ELR (cell line): ENCODE measurements around the gene EMSY.
"Not testable (repeated sequence)": the region's sequence is repeated elsewhere in the genome, so short reads cannot be mapped to it uniquely, and the experiment has no call there.

Experiments
- DNase-seq: peaks from one replicate; pipeline ENCODE4 v3.0.0-alpha.2; 2015; ENCODE audit warnings: low read depth

The EMSY gene

DNA sequence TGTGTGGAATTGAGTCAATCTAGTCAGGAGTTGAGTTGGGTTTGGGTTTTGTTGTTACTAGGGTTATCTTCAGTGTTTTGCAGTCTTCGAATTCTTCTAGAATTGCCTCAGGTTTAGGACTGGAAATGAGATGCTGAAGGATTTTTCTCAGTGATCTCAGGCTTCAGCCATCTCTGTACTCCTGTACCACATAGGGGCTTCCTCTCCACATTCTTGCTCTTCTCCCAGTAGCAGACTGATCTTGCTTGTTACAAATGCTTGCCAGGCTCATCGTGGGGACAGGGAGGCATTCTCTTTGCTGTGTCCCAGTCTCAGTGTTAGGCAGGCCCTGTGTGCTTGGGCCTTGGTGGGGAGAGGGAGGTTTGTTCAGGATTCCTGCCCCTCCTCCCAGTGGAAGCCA lies 129.6 kb downstream of the EMSY start:
- DNase-seq = no peak

DNA sequence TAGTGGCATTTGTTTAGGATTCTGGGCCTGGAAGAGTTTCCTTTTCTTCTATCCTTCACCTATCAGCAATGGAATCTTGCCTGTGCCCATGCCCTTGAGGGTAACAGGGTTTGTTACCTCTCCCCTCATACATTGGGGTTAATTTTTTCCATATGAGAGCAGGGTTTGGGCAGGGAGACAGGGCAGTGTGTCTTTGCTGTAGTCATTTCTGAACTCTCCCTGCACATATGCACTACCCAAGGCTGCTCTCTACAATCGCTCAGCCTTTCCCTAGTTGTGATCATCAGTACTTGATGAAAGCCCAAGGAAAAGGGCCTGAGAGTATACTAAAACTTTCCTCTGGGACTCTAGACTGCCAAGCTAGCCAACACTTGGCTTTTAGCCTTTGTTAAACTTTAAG lies 130.1 kb downstream of the EMSY start:
- DNase-seq = no peak

DNA sequence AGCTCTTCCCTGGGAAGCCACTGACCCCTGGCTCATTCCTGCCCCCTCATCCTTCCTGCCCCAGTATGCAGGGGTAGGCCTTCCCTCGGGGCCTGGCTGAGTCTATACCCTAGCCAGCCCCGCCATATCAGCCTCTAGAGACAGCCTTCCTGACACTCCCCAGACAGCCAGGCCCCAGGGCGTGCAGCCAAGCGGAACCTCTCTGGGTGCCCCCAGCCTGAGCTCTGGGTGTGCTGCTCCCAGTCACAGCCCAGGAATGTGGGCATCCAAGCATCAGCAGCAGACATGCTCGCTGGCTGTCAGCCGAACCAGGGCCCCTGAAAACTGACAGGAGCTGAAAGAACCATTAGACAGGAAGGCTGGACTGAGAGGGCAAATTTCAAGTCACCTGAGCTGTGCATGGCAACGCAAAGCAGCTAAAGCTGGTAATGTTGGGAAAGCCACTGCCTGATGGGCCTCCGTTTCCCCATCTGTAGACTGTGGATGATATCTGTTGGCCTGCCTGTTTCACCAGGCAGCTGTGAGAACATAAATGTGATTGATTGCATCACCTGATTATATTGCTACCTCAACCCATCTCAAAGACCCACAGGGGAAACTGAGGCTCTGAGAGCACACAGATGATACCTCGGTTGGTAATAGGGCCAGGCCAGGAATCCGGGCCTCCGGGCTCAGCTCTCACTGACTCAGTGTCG lies 132.6 kb downstream of the EMSY start:
- peak; percentile 89 for DNase-seq

DNA sequence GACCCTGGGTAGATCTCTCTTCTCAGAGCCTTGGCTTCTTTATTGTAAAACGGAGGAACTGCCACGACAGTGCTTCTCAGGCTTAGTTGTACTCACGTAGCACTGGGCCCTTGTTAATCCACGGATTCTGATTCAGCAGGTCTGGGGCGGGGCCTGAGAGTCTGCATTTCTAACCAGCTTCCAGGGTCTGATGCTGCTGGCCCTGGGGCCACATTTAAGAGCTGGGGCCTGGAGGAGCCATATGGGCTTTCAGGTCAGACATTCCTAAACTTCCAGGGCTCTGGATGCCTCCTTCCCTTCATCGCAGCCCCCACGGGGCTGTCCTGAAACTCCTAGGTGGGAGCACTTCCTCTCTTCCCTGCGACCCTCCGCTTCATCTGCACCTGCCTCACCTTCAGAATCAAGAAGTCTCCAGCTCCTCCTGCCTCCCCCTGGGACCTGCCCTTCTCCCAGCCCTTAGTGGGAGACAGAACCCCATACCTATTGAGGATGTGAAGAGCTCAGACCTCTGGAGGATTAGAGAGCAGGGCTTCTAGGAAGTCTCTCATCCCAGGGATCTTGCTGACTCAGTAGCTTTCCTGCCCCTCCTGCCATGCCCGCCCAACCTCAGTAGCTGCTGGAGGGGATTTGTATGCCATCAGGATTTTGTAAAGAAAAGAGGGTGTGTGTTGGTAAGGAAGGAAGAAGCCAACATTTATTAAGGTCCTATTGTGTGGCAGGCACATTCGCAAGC lies 133.3 kb downstream of the EMSY start:
- no peak for DNase-seq

DNA sequence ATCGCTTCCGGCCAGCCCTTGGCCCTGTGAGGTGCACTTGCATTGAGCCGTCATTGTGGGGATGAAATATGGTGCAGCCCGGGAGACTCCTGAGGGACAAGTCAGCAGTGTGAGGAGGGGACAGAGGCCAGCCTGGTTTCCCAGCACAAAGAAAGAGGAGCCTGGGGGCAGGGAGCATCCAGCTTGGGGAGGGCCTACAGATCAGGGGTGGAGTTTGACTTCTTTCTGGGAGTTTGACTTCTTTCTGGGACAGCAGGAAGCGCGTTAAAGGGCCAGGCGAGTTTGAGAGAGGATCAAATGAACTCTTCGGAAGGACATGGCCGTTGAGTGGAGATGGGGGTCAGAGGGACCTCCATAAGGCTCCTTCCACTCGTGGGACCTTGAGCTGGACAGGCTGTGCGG lies 133.8 kb downstream of the EMSY start:
- DNase-seq = no peak

DNA sequence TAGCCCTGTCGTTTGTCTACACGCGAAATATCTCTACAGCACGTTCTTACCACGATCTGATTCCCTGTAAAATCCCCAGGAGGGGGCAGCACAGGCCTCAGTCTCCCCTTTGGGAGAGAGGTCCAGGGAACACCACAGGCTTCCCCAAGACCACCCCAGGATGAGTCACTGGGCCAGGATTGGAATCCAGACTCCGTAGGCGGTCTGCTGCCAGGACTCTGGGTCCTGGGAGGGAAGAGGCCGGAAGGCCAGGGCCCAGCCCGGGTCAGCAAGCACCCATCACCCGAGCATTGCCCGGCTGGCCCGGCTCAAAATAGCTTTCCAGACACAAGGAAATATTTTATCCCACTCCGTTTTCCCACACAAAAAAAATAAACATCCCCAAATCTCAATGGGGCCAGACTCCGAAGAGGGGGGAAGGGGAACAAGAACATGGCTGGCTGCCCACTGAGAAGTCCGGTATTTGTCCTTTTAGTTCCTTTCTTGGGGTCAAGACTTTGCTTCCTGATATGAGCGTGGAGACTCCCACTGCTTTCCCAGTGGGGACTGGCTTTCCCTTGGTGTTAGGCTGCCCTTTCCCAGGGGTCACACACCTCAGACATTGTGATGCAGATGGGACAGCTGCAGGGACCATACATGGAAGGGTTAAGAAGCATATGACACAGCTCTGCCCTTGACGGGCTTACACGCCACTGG lies 134.4 kb downstream of the EMSY start:
- DNase-seq = no peak

DNA sequence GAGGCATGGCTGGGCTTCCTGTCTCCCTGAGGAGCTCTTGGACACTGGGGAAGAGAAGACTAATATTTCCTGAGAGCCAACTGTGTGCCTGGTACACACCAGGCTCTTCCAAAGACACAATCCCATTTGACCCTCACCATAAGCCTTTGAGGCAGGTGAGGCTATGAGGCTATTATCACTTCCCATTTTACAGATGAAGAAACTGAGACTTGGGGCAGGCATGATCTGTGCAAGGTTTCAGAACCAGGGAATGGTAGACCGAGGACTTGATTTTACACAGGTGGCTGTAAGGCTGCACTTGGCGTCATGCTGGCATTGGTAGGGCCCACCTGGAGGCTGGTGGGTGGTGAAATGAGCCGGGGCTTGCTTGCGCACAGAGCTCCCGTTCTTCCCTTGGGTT lies 134.9 kb downstream of the EMSY start:
- no peak for DNase-seq

DNA sequence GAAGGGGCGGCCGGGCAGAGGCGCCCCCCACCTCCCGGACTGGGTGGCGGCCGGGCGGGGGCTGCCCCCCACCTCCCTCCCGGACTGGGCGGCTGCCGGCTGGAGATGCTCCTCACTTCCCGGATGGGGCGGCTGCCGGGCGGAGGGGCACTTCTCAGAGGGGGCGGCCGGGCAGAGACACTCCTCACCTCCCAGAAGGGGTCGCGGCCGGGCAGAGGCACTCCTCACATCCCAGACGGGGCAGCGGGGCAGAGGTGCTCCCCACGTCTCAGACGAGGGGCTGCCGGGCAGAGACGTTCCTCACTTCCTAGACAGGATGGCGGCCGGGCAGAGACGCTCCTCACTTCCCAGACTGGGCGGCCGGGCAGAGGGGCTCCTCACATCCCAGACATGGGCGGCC lies 137.7 kb downstream of the EMSY start:
- not testable (repeated sequence) for DNase-seq

DNA sequence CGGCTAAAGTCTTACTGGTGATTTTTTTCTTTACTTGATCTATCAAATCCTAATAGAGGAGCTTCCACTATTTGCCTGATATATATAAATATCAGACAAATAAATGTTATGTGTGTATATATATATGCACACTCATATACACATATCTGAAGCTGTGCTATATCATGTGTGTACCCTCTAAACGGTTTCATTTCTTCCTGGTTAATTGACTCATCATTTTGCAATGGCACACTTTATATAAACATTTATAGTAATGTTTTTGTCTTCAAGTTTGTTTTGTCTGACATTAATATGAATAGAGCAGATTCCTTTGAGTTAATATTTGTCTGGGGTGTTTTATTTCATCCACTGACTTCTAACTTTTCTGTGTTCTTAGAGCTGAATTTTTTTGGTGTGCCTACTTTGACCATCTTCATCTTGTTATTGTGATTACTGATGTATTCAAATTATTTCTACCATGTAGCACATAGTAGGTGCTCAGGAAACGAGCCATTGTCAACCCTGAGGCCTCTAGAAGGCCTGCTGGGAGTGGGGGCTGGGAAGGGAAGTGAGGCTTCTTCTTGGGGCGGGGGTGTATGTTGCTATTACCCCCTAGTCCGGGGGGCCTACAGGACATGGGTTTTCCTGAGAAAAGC lies 143.1 kb downstream of the EMSY start:
- DNase-seq = peak; percentile 54

DNA sequence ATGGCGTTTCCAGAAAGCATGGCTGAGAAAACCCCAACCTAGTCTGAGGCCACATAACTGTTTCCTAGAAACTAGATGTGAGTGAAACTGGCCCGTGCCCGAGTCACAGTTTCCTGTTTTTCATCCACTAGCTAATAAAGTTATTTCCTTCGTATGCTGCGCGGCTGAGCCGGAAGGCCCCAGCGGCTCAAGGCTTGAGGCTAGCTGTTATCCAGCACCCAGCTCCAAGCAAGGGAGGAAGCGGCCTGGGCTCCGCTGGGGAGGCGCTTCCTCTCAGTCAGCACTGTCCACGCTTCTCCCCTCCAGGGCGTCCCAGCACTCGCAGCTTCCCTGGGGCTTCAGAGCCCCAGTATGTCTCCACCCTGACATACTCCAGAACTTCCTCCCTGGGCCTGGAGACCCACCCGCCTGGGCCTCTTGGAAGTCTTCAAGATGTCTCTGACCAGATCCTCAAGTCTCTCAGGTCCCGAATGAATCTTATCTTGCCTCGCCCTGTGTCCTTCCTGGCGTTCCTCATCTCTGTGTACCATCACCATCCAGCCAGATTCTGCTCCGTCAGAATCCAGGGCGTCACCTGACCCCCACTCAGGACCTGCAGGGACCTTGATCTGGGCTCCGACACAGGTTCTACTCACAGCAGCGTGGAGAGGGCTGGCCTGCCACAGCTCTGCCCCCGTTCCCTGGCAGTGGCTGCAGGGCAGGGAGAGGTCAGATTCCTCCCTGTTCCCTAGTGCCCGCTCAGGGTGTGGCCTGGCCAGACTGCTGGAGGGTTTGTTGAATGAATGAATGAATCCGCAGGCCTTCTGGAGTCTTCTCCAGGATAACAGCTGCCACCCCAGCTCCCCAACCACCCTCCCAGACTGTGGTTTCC lies 143.9 kb downstream of the EMSY start:
- DNase-seq = no peak

DNA sequence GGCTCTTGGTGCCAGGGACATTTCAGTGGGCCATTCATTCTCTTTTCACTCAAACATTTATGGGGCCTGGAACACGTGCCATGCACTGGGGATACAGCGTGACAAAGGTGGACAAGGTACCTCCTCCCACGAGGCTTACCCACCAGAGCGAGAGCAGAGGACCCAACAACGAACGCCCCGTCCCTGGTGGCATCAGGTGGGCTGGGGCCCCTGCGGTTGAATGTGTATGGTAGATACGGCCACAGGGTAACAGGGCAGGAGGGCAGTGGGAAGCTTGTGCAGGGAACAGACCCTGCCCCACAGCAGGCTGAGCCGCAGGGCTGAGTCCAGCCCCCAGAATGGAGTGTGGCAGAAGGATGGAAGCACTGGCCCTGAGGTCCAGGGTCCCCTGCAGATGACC lies 144.7 kb downstream of the EMSY start:
- no peak for DNase-seq

DNA sequence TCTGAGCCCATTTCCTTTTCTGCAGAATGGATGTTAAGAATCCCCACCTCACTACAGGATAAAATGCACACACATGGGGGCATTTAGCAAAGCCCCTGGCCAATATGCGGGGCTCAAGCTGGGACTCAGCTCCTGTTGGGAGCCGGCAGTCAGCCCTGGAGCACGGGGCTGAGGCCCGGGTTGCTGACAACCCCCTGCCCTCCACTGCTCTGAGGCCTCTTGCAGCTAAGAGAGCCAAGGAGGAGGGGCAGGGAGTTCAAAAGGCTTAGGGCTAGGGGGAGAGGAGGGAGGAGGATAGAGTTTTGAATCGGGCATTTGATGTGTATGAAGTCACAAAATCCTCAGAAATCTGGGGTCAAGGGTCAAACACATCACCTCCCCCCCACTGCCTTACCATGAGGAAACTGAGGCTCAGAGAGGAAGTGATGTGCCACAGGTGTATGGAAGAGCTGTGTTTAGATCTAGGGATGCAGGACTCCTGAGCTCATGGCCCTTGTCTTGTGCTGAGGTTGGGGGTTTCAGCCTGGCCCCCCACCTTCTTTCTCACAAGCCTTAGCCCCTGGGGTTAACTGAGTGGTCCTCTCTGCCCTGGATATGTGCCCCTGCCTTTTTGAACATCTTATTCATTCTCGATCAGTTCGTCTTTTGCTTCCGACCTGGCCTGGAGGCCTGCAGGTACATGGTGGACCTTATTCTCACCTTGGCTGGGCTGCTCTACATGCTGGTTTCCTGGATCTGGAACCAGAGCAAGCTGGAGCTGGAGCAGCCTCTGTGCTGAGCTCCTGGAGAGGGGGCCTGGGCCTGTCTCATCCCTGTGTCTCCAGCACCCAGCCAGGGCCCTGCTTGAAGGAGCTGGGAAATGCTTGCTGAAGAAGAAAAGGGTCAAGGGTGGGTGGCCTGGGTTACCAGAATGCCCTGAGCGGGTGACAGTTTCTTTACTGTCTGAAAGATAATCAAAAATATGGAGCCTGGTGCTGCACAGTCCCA lies 145.4 kb downstream of the EMSY start:
- DNase-seq = no peak

DNA sequence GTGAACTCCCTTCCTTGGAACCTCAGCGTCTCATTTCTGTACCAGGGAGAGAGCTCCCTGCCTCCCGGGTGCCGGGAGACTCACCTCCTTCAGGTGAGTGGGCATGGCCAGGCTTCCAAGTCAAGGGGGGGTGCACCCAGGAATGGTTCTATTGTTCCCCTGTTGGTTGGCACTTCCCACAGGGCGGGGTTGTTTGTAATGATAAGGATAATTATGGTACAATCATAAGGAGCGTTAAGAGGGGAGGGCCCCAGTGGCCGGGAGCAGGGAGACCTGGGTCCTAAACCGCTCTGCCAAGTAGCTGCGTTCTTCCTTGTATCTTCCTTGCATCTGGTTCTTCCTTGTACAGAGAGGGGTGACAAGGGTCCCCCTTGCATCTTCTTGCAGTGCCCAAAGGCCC lies 146.6 kb downstream of the EMSY start:
- DNase-seq = no peak

DNA sequence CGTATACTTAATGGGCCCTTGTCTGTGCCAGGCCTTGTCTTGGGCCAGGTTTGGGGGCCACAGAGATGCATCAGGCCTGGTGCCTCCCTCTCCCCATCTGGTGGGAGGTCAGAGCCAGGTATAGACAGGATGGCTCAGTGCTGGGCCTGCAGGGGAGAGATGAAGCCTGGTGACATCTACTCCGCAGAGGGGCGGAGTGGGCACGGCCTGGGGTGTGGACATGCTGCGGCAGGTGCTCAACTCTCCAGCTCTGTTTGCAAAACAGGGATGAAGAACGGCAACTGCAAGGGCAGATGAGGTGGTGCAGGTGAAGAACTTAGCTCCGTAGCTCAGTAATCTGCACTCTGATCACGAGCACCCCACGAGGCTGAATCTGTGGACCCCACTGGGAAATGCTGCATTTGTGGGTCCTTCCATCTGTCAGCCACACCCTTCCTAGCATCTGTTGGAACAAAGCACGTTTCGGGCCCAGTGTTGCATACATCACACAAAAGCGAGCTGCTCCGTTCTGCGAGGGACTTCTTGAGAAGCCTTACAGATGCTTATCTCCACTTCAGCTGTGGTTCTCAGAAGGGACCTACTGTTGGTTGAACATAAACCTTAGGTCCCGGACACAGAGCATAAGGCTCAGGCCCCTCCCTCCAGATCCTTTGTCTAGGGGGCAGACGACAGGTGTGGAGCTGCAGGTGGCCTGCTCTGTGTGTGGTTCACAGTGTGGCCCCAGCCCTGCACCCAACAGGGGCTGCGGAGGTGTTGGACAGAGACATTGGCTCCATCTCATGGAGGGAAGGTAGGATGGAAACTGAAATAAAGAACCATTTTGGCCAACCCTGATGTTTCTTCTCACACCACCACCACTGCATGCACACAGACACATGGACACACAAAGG lies 147.5 kb downstream of the EMSY start:
- no peak for DNase-seq

DNA sequence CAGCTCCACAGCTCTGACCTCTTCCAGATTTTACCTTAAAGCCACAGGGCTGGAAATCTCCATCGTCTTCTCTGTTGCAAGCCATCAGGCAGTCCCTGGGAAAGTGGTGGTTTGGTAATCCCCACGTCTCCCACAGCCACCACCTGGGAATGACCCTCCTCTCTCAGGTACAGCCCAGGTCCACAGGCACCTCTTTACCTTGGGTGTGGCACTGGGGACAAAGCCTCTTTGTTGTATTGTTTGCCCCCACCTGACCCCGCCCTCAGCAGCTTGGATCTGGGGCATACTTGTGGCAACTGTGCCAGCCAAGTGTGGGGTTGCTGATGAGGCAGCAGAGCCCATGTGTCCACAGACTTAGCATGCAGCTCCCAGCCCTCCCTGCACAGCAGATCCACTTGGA lies 148.1 kb downstream of the EMSY start:
- no peak for DNase-seq

DNA sequence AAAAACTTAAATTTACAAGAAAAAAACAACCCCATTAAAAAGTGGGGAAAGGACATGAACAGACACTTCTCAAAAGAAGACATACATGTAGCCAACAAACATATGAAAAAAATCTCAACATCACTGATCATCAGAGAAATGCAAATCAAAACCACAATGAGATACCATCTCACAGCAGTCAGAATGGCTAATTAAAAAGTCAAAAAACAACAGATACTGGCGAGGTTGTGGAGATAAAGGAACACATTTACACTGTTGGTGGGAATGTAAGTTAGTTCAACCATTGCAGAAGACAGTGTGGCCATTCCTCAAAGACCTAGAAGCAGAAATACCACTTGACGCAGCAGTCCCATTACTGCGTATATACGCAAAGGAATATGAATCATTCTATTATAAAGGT lies 150.3 kb downstream of the EMSY start:
- not testable (repeated sequence) for DNase-seq

DNA sequence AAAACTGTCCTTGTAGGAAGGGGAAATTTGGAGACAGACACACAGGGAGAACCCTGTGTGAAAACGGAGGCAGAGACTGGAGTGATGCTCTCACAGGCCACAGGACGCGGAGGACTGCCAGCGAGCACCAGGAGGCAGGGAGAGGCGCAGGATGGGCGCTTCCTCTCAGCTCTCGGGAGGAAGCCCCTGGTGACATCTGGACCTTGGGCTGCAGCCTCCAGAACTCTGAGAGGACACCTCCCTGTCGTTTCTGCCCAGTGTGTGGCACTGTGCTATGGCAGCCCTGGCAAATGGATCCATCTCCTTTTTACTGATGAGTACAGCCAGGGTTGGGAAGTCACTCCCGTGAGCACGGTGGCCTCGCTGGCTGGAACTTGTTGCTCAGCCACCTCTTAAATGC lies 151.8 kb downstream of the EMSY start:
- no peak for DNase-seq

DNA sequence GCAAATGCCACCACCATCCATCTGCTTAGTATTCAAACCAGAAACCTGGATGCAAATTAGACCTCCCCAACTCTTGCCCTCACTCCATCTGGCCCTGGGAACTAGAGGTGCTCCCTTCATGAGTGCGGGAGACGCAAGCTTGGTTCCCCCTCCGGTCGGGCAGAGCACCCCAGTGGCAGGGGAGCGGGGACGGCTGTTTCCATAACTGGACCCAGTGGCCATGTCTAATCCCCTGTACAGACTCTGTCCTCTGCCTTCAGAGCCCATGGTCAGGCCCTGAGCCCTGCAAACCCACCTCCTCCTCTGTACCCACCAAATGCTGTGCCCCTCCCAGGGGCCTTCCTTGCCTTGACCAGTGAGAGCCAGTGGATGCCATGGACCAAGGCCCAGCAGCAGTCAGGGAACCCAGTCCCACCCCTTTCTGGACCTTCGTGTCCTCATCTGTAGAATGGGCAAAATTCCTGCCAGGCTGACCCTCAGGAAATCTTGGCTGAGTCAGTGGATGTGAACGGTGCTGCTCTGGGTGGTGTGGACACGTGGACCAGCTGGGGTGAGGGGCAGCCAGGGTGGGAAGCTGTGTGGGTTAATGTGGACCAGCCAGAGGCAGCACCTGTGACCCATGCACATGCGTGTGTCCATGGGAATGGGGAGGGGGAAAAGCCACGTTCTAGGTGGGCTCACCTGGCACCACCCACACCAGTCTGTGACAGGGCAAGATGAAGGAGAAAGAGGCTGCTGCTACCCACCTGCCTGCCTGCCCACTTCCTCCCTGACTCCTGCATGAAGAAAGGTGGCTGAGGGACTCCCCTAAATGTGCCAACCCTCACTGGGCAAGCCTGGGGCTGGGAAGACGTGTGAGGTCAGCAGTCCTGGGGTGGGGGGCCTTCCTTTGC lies 153.0 kb downstream of the EMSY start:
- no peak for DNase-seq
